ENCODE results near the gene HES5.

- TF ChIP-seq CTCF (conservative IDR thresholded peaks at IDR 0.05 in 1 of 2, IDR thresholded peaks at IDR 0.05 in 1 of 2; ENCODE audit: low read depth in 1 of 2, low read length in 2 of 2) (no peak), EZH2 (IDR thresholded peaks at IDR 0.05; ENCODE audit: low read length, missing control alignments) (no peak)
Measured at GRCh38 chr1:2495546-2495945, 34.5 kb downstream of the HES5 start.

Data from fibroblast of lung (primary cell).